ENCODE data around the gene TPSB2.

TPSB2 gene

DNA sequence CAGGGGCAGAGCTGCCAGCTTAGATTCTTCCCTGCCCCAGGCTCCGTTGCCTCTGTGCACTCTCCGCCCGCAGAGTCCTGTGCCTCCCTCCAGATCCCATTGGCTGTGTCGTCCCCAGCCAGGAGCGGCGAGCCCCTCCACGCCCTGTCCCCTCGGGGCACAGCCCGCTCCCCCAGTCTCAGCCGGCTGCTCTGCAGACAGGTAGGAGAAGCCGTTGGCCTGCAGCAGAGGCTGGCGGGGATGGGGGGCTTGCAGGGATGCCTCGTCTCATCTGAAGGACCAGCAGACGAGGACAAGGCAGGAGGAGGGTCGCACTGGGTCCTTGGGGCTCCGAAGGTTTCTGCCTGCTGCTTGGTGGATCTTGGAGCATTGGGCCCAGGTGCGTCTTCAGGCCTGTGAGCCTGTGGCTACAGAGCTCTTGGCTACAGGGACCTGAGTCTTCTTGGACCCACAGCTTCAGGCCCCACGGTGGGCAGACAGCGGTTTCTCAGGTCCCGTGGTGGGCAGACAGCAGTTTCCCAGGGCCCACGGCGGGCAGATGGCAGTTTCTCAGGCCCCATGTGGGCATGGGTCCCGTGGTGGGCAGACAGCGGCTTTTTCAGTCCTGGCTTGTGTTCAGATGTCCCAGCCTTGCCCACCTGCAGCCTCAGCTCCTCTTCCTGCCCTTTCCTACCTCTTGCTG is 10.9 kb downstream of the TPSB2 start:
- DNase-seq (ENCODE audit: low spot score): no peak

DNA sequence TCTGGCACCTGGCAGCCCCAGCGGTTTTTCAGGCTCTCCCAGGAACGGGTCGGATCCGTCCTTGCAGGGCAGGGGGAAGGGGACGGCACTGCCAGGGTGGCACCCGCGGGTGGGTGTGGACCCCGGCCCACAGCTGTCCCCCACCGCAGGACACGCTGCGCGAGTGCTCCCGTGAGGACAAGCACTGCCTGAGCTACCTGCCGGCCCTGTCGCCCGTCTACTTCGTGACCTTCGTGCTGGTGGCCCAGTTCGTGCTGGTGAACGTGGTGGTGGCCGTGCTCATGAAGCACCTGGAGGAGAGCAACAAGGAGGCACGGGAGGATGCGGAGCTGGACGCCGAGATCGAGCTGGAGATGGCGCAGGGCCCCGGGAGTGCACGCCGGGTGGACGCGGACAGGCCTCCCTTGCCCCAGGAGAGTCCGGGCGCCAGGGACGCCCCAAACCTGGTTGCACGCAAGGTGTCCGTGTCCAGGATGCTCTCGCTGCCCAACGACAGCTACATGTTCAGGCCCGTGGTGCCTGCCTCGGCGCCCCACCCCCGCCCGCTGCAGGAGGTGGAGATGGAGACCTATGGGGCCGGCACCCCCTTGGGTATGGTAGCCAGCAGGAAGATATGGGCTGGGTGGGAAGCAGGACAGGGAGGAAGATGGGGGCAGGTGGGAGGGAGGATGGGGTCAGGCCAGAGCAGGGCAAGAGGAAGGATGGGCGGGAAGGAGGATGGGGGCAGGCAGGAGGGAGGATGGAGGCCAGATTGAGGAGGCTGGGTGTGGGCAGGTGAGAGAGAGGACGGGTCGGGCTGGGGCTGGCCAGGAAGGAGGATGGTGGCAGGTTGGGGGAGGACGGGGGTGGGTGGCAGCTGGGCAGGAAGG is 11.7 kb downstream of the TPSB2 start:
- DNase-seq (ENCODE audit: low spot score): no peak

DNA sequence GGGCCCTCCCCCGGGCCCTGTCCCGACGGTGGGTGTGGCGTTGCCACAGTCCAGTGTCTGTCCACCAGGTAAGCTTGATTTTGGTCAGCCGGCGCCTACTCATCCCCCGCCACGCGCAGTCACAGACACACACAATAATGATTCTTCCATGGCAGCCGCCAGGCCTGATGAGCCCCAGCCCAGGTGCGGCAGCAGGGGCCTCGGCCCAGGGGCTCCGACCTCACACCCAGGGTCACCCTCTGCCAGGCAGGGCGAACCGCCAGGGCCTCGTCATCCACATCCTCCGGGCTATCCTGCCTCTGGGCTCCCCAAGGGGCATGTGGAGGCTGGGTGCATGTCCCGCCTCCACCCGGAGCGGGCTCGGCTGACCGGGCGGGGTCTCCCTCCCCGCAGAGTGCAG is 12.5 kb downstream of the TPSB2 start:
- DNase-seq (ENCODE audit: low spot score): no peak

DNA sequence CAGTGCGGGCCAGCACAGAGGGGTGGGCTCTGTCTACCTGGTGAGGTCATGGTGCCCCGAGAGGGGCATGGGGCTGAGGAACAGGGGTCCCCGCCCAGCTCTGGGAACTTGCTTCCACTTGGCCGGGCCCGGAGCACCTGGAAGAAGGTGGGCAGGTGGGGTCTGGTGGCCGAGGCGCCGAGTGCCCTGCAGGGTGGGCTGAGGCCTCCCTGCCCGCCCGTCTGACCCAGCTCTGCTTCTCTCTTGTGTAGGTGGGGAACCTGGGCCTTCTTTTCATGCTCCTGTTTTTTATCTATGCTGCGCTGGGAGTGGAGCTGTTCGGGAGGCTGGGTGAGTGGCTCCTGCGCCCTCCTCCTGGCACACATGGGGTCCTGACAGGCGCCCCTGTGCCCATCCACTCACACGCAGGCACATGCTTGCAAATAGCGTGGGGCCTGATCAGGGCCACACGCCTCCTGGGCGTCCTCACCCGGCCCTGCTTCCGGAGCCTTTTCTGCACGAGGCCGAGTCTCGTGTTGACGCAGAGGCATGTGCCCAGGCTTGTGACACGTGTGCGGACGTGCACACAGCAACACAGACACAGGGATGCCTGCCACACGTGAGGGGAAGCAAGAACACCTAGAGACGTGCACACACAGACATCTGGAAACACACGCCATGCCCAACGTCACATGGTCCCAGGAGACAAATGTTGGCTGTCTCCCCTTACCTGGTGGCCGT is 13.1 kb downstream of the TPSB2 start:
- DNase-seq (ENCODE audit: low spot score): no peak

DNA sequence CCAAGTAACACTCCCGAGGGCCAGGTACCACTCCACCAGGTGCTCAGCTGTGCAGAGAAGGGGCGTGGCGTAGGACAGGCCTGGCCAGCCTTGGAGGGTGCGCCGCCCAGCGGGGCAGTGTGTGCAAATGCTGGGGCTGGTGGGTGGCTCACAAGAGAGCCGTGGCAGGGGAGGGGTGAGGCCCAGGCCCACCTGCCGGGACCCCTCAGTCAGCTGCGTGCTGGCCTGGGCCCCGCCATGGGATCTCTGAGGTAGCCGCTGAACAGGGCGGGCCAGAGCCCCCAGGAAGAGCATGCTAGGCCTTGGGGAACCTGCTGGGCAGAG is 13.7 kb downstream of the TPSB2 start:
- DNase-seq (ENCODE audit: low spot score): no peak

DNA sequence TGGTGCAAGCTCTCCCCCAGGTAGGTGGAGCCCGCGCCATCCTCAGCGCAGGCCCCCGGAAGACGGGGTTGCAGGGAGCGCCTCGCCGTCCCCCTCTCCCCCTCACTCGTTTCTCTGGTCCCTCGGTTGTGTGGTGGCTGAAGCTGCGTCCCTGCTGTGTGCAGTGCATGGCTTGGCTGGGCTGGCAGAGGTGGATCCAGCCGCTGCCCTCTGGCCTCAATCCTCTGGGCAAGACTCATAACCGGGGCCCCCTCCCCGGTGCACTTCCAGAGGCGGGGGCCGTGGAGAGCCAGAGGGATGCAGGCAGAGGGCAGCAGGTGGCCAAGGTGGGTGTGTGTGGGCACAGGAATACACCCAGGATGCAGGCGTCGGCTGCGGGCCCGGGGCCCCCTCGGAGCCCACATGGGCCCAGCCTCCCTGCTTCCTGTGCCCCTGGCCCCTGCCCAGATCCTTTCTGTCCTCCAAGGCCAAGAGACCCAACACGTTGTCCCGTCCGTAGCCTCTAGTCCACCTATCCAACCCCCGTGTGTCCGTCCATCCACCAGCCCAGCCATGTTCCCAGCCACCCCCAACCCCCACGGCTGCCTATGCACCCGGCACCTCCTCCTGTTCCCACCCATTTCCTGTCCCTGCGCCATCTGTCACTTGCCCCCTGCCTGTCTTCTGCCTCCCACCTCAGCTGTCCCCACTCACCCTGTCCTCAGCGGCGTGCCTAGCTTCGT is 14.2 kb downstream of the TPSB2 start:
- DNase-seq (ENCODE audit: low spot score): no peak

DNA sequence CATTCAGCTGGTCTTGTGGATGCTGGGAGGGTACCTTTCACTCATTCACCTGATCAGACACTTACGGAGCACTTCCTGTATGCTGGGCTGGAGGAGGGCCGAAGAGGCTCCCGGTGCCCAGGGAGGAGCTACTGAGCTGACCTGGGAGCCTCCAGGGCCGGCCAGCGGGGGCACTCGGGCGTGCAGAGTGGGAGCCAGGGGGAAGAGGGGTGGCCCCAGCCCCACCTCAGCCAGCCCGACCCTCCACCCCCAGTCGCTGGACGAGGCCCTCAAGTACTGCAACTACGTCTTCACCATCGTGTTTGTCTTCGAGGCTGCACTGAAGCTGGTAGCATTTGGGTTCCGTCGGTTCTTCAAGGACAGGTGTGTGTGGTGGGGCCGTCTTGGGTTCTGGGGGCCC is 15.3 kb downstream of the TPSB2 start:
- no peak for DNase-seq (ENCODE audit: low spot score)

DNA sequence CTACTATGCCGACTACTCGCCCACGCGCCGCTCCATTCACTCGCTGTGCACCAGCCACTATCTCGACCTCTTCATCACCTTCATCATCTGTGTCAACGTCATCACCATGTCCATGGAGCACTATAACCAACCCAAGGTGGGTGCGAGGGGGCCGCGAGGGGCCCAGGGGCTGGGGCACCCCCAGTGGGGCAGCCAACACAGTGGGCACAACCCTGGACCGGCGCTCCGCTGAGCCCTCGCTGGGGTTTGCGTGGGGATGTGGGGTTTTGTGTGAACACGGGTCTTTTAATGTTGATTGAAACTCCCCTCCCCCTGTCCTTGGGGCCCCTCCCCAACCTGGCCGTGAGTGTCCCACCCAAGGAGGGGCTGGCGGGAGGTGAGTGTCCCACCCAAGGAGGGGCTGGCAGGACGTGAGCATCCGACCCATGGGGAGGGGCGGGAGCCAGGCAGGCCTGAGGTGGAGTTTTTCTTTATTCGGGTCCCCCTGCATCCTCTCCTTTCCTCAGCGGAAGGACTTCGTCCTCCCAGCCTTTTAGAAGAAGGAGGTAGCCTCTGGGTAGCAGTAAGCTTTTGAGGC is 16.1 kb downstream of the TPSB2 start:
- DNase-seq (ENCODE audit: low spot score): no peak

DNA sequence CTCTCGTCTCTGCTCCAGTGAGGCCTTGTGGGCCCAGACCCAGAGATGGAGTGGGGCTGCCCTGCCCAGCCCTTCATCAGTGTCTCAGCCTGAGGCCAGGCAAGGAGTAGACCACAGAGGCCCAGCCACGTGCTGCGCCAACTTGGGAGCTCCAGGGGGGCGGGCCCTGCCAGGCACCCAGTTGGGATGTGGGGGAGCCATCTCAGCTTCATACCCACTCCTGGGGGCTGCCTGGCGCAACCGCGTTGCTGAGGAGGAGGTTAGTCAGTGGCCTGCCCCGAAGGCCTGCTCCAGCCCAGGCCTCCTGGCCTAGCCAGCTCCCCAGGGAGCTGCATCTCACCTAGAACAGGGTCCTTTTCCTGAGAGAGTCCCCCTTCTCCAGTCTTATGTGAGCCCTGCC is 16.8 kb downstream of the TPSB2 start:
- no peak for DNase-seq (ENCODE audit: low spot score)

DNA sequence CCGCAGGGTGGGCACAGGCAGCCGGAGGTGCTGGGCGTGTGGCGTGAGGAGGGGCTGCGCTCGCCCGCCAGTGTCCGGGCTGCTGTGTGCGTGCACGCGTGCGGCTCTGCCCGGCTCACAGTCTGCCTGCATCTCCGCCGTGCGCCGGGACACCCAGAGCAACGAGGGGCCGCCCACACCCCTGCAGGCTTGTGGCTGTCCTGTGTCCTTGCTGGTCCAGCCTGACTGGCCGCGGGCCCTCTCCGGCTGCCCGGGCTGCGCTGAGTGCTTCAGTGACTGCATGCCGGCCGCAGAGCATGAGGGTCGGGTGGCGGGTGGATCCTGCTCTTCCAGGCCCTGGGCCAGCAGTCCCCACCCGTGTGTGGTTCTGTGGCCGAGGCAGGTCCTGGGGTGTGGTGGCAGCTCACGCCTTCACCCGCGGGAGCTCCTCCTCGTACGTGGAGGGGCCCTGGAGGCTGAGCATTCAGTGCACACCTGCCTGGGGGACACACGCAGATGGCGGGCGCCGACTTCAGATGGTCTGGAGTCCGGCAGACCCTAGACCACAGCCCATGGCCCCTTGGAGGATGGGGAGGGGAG is 17.3 kb downstream of the TPSB2 start:
- no peak for DNase-seq (ENCODE audit: low spot score)

DNA sequence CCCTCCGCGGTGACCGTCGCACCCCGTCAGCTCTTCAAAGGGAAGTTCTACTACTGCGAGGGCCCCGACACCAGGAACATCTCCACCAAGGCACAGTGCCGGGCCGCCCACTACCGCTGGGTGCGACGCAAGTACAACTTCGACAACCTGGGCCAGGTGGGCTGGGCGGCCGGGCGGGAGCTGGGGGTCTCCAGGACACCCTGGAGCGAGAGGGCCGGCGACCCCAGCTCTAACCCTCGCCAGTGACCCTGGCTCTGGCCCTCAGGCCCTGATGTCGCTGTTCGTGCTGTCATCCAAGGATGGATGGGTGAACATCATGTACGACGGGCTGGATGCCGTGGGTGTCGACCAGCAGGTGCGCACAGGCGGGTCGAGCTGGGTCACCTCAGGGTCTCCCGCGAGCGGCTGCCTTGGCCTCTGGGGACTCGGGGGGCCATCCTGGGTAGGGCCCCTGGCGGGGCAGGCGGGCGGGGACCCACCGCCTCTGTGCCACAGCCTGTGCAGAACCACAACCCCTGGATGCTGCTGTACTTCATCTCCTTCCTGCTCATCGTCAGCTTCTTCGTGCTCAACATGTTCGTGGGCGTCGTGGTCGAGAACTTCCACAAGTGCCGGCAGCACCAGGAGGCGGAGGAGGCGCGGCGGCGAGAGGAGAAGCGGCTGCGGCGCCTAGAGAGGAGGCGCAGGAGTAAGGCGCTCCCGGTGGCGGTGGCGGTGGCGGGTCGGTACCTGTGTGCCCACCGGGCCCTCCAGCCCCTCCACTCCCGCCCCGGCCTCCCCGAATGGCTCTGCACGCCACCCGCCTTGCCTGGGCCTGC is 18.3 kb downstream of the TPSB2 start:
- peak; percentile 15 for DNase-seq (ENCODE audit: low spot score)

DNA sequence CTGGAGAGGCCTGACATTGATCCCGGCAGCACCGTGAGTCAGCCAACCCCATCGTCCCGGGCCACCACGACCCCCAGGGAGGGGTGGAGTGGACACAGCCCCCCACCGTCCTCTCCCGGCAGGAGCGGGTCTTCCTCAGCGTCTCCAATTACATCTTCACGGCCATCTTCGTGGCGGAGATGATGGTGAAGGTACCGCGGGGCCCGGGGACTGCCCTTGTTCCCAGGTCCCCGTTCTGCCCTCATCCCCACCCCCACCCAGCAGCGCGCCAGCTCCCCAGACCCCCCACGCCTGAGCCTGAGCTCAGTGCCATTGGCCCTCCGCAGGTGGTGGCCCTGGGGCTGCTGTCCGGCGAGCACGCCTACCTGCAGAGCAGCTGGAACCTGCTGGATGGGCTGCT is 19.5 kb downstream of the TPSB2 start:
- DNase-seq (ENCODE audit: low spot score): no peak

DNA sequence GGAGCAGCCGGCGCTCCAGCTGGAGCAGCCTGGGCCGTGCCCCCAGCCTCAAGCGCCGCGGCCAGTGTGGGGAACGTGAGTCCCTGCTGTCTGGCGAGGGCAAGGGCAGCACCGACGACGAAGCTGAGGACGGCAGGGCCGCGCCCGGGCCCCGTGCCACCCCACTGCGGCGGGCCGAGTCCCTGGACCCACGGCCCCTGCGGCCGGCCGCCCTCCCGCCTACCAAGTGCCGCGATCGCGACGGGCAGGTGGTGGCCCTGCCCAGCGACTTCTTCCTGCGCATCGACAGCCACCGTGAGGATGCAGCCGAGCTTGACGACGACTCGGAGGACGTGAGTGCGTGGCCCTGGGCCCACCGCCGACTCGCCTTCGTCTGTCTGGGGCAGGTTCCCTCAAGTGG is 20.9 kb downstream of the TPSB2 start:
- DNase-seq (ENCODE audit: low spot score): no peak

DNA sequence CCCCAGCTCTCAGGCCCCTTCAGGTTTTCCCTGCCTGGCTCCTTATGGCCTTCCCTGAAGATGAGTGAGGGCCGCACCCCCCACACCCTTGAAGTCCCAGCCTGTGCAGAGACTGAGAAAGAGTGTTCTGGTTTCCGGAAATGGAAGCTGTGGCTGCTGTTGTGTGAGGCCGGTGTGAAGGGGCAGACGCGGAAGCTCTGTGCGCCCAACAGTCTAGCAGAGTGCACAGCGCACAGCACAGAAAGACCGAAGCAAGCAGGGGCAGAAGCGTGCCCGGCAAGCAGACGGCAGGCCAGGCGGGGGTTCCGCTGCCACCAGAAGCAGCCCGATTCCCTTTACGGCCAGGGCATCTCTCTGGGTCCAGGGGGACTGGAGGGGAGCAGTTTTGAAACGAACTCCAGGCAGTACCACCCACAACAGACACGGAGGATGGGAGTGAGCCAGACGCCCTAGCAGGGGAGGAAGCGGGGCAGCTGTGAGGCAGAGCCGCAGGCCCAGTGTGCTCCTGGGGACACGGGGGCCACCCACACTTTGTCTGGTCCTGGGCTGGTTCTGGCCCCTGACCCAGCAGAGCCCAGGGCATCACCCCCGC is 21.6 kb downstream of the TPSB2 start:
- DNase-seq (ENCODE audit: low spot score): no peak

DNA sequence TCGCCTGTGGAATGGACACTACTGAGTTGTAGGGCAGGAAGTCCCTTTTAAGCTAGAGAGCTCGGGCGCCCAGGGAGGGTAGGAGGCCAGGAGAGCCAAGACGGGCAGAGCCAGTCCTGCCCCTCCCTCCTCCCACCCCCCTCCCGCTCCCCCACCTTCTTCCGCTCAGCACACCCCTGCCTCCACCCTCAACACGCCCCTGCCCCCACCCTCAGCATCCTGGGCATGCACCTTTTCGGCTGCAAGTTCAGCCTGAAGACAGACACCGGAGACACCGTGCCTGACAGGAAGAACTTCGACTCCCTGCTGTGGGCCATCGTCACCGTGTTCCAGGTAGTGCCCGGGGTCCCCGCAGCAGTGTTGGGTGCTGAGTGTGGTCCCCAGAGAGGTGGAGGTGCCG is 23.2 kb downstream of the TPSB2 start:
- DNase-seq (ENCODE audit: low spot score): no peak

DNA sequence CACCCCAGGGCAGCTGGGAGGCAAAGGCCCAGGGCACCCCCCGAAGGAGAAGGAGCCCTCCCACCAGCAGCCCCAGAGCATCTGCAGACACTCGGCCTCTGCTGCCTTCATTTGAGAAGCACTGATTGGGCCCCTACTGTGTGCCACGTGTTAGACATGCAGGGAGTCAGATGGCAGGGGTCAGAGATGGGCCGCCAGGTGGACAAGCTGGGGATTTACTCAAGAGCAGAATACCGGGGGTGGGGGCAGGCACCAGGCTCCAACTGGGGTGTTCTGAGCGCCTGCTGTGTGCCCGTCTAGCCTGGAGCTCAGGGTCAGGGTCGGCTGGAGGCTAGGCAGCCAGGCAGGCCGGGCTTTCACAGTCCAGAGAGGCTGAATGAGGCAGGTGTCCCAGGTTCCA is 23.7 kb downstream of the TPSB2 start:
- no peak for DNase-seq (ENCODE audit: low spot score)

DNA sequence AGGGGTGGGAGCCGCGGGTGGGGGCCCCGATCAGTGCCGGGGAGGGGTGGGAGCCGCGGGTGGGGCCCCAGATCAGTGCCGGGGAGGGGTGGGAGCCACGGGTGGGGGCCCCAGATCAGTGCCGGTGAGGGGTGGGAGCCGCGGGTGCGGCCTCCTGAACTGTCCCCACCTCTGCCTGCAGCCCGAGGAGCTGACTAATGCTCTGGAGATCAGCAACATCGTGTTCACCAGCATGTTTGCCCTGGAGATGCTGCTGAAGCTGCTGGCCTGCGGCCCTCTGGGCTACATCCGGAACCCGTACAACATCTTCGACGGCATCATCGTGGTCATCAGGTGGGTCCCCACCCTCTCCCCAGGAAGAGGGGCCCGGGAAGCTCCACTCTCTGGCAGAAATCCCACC is 25.1 kb downstream of the TPSB2 start:
- no peak for DNase-seq (ENCODE audit: low spot score)

DNA sequence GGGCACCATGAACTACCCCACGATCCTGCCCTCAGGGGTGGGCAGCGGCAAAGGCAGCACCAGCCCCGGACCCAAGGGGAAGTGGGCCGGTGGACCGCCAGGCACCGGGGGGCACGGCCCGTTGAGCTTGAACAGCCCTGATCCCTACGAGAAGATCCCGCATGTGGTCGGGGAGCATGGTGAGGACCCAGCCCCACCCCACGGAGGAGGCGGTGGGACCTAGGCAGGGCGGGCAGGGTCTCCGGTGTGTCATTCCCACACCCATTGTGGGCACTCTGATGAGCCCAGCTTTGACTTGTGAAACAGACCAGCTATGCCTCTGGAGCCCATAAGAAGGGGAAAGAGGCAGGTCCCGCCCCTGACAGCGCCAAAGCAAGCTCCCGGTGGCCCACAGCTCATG is 27.7 kb downstream of the TPSB2 start:
- DNase-seq (ENCODE audit: low spot score): no peak

DNA sequence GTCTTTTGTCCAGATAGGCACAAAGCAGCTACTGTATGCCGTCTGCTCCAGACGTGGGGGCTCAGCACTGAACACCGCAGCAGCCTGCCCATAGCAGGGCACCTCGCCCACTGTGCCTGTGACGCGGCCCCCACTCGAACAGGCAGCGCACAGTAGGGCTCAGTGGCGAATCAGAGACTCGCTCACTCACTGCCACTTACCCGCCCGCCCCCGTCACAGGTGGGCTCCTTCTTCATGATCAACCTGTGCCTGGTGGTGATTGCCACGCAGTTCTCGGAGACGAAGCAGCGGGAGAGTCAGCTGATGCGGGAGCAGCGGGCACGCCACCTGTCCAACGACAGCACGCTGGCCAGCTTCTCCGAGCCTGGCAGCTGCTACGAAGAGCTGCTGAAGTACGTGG is 28.5 kb downstream of the TPSB2 start:
- no peak for DNase-seq (ENCODE audit: low spot score)

DNA sequence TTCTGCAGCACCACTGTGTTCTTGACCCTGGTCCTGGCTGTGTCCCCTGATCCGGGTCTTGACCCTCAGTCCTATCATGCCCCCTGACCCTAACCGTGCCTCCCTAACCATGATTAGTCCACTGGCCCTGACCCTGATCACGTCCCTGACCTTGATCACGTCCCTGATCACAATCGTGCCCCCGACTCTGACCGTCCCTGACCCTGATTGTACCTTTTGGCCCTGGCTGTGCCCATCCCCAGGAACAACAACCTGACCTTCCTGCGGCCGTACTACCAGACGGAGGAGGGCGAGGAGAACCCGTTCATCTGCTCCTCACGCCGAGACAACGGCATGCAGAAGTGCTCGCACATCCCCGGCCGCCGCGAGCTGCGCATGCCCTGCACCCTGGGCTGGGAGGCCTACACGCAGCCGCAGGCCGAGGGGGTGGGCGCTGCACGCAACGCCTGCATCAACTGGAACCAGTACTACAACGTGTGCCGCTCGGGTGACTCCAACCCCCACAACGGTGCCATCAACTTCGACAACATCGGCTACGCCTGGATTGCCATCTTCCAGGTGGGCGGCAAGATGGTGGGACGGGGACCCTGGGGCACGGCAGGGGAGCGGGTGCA is 29.9 kb downstream of the TPSB2 start:
- no peak for DNase-seq (ENCODE audit: low spot score)

Measured in Ammon's horn (tissue), 1 donor.